Fibroblast of lung (primary cell): Measurements from ENCODE around the gene FSTL1. TPM values are rescaled to one million over a fixed set of nuclear protein-coding genes. Genes with fewer than 3 reads are reported as not detected.

Experiments used
- DNase-seq, 2 donors: peaks; one replicate each; pipeline versions ENCODE4 v3.0.0 to v3.0.0-alpha.2; 2010; ENCODE audit warnings: low read depth in 2 of 2
- H2AFZ ChIP-seq: 2 replicates; pipeline ENCODE4 v1.5.1; 2012; ENCODE audit warnings: low read length, control low read depth, inconsistent platforms
- H3K27ac ChIP-seq: 2 replicates; pipeline ENCODE4 v1.5.1; 2011; ENCODE audit warnings: low read length, control low read depth; ENCODE audit not compliant: insufficient read depth
- H3K27me3 ChIP-seq: 2 replicates; pipeline ENCODE4 v1.5.1; 2011; ENCODE audit warnings: mild to moderate bottlenecking, low read length; ENCODE audit not compliant: control insufficient read depth, insufficient read depth
- H3K36me3 ChIP-seq: 2 replicates; pipeline ENCODE4 v1.5.1; 2011; ENCODE audit warnings: low read length; ENCODE audit not compliant: control insufficient read depth, insufficient read depth
- H3K4me1 ChIP-seq: 2 replicates; pipeline ENCODE4 v1.5.1; 2011; ENCODE audit warnings: low read length; ENCODE audit not compliant: control insufficient read depth, insufficient read depth; ENCODE audit errors: extremely low read depth
- H3K4me2 ChIP-seq: 2 replicates; pipeline ENCODE4 v1.5.1; 2011; ENCODE audit warnings: low read length, control low read depth; ENCODE audit not compliant: insufficient read depth; ENCODE audit errors: extremely low read depth
- H3K4me3 ChIP-seq, 4 experiments: fragments of 200-600 bp in 1 of 4; sonication (generic) in 1 of 4; replicated peaks in 1 of 4; 2 replicates each; pipeline ENCODE4 v1.5.1; 2011 to 2016; ENCODE audit warnings: low read length in 4 of 4, low read depth in 3 of 4, mild to moderate bottlenecking in 3 of 4, control low read depth in 2 of 4, inconsistent platforms in 1 of 4, mixed read lengths in 1 of 4; ENCODE audit not compliant: insufficient read depth in 1 of 4; ENCODE audit errors: control extremely low read depth in 1 of 4
- H3K79me2 ChIP-seq: 2 replicates; pipeline ENCODE4 v1.5.1; 2012; ENCODE audit warnings: mild to moderate bottlenecking, low read length, inconsistent platforms; ENCODE audit not compliant: control insufficient read depth, insufficient read depth
- H3K9ac ChIP-seq: 2 replicates; pipeline ENCODE4 v1.5.1; 2011; ENCODE audit warnings: mild to moderate bottlenecking, low read length, control low read depth; ENCODE audit not compliant: insufficient read depth
- H3K9me3 ChIP-seq: 2 replicates; pipeline ENCODE4 v1.5.1; 2012; ENCODE audit warnings: low read depth, low read length; ENCODE audit not compliant: control insufficient read depth, insufficient read depth
- H4K20me1 ChIP-seq: 2 replicates; pipeline ENCODE4 v1.5.1; 2011; ENCODE audit warnings: low read length; ENCODE audit not compliant: control insufficient read depth, insufficient read depth; ENCODE audit errors: extremely low read depth
- EZH2 ChIP-seq: IDR thresholded peaks from 2 replicates; pipeline ENCODE4 v1.5.1; 2012; ENCODE audit warnings: low read length, control low read depth, mild to moderate bottlenecking; ENCODE audit errors: missing control alignments
- polyA plus RNA-seq, 2 donors: library from polyadenylated mRNA; depleted of rRNA in 1 of 2; stranded (reverse) in 1 of 2; unstranded in 1 of 2; fragments of >200 nt; gene quantifications; 2 replicates each; pipeline ENCODE4 v1.2.1, GENCODE V29; 2011 to 2012; ENCODE audit warnings: missing spikeins in 1 of 2
- total RNA-seq: library from RNA; depleted of rRNA; stranded (reverse); fragments of >200 nt; gene quantifications from 2 replicates; pipeline ENCODE4 v1.2.1, GENCODE V29; 2014
- TF ChIP-seq, protein P1 (sequence below), 2 donors: IDR thresholded peaks in 1 of 2; conservative IDR thresholded peaks in 1 of 2; 1 replicate in 1 of 2; 2 replicates in 1 of 2; pipeline ENCODE4 v1.5.1; 2011 to 2012; ENCODE audit warnings: low read length in 2 of 2, control low read depth in 1 of 2, inconsistent platforms in 1 of 2, low read depth in 1 of 2, mild to moderate bottlenecking in 1 of 2

Gene FSTL1
- total and polyA plus RNA-seq, 2 donors (not counting 1 experiment from before 2014, with no cell fraction given) = 309 to 1,500 TPM

DNA sequence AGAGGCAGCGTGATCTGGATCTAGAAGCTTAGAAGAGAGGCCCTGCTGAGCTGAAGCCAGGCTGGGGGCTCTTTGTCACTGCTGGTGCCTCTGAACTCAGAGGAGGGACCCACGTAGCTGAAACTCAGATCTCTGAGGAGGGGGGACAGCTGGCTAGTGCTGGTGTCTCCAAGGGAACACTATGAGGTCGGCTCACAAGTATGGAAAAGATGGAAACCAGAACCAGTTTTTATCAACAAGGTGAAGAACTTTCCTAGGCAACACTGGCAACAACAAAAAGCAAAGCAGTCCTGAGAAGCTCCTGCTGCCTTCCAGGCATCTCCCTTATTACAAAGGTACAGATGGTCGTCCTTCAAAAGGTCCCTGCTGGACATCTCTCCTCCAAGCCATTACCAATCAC lies 27.0 kb upstream of the FSTL1 start:
- Histone ChIP-seq H3K9ac (no peak overlapping the region), H3K36me3 (no peaks in the 10 kb centered on the region), H3K27ac (no peak overlapping the region), H3K9me3 (no peaks in the 10 kb centered on the region), H3K4me1 (no peaks in the 10 kb centered on the region), H3K27me3 (no peaks in the 10 kb centered on the region), H3K4me3 (no peak overlapping the region), H4K20me1 (no peaks in the 10 kb centered on the region), H2AFZ (no peak overlapping the region), H3K4me2 (no peak overlapping the region), H3K79me2 (no peaks in the 10 kb centered on the region)
- TF ChIP-seq, protein P1, sequence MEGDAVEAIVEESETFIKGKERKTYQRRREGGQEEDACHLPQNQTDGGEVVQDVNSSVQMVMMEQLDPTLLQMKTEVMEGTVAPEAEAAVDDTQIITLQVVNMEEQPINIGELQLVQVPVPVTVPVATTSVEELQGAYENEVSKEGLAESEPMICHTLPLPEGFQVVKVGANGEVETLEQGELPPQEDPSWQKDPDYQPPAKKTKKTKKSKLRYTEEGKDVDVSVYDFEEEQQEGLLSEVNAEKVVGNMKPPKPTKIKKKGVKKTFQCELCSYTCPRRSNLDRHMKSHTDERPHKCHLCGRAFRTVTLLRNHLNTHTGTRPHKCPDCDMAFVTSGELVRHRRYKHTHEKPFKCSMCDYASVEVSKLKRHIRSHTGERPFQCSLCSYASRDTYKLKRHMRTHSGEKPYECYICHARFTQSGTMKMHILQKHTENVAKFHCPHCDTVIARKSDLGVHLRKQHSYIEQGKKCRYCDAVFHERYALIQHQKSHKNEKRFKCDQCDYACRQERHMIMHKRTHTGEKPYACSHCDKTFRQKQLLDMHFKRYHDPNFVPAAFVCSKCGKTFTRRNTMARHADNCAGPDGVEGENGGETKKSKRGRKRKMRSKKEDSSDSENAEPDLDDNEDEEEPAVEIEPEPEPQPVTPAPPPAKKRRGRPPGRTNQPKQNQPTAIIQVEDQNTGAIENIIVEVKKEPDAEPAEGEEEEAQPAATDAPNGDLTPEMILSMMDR (conservative IDR thresholded peaks at IDR 0.05 in 1 of 2, IDR thresholded peaks at IDR 0.05 in 1 of 2; ENCODE audit: low read depth in 1 of 2, low read length in 2 of 2) = no peak
- TF ChIP-seq EZH2 = no peak
- DNase-seq = no peak

DNA sequence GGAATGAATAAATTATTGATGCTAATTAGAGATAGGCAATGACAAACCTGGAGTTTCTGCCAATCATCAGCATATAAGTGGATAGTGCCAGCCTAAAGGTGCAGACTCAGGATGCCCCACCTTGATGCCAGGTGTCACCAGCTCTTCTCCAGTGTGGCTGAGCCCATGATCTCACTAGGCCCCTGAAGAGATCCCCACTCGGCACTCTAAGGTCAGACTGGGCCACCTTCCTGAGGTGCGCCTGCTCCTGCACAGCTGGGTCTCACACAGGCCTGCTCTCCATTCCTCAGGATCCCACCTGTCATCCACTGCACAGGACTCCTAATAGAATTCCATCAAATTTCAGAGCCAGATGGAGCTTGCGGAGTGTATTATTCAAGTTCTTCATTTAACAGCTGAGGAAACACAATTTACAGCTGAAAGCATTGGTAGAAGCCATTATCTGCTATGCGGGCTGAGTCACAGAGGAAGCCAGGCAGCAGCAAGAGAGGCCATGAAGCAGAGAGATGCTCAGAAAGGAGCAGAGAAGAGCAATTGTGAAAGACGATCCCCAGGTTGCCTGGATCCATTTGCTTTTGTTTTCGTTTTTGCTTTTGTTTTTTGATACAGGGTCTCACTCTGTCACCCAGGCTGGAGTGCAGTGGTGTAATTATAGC lies 25.1 kb upstream of the FSTL1 start:
- Histone ChIP-seq H3K4me3 (no peak overlapping the region), H3K36me3 (no peaks in the 10 kb centered on the region), H3K79me2 (no peaks in the 10 kb centered on the region), H3K4me1 (peaks cover 7% of the 10 kb centered on the region), H3K27ac (no peak overlapping the region), H3K9me3 (no peaks in the 10 kb centered on the region), H2AFZ (no peak overlapping the region), H3K9ac (no peak overlapping the region), H3K4me2 (no peak overlapping the region), H4K20me1 (no peaks in the 10 kb centered on the region), H3K27me3 (no peaks in the 10 kb centered on the region)
- TF ChIP-seq EZH2 = no peak
- TF ChIP-seq, protein P1 (conservative IDR thresholded peaks at IDR 0.05 in 1 of 2, IDR thresholded peaks at IDR 0.05 in 1 of 2; ENCODE audit: low read depth in 1 of 2, low read length in 2 of 2) = no peak
- peak in 1 of 2 donors; percentile 64 for DNase-seq

DNA sequence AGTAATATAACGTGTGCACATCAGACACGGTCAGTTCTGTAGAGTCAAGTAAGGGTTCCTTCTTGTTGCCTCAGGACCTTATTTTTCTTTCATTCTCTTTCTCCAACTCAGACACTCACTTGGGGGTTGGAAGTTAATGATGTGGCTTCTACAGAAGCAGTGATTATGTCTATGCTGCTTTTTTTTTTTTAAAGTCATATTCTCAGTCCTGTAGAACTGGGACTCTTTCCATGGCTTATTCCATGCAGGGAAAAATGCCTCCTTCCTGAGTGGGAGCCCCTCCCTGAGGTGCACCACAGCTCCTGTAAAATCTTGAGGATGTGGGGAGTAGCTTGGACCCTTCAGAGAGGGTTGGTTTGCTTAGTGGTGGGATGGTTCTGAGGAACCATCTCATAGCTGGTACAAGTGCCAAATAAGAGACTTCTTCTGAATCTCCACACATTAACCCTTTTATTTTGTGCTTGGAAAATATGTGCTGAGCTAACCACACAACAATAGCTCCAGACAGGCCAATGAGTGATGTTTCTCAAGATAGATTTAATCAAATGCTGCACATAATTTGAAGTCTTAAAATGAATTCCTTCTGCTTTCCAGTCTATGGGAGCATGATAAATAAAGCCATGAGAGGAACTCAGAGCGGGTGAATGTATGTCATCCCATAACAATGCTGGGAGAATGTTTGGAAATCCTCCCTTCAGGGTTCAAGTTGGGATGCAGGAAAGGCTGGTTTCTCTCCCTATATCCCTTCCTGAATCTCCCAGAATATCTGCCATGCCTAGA lies 23.3 kb upstream of the FSTL1 start:
- peak in 1 of 2 donors; percentile 86 for DNase-seq
- Histone ChIP-seq H3K9me3 (no peaks in the 10 kb centered on the region), H3K4me1 (peaks cover 13% of the 10 kb centered on the region), H3K4me3 (no peak overlapping the region), H2AFZ (no peak overlapping the region), H3K4me2 (no peak overlapping the region), H3K27me3 (no peaks in the 10 kb centered on the region), H3K79me2 (no peaks in the 10 kb centered on the region), H3K9ac (no peak overlapping the region), H3K27ac (no peak overlapping the region), H4K20me1 (no peaks in the 10 kb centered on the region), H3K36me3 (no peaks in the 10 kb centered on the region)
- TF ChIP-seq, protein P1 (conservative IDR thresholded peaks at IDR 0.05 in 1 of 2, IDR thresholded peaks at IDR 0.05 in 1 of 2; ENCODE audit: low read depth in 1 of 2, low read length in 2 of 2) = no peak
- no peak for TF ChIP-seq EZH2
